Duodenal mucosa (tissue), 2 donors: ENCODE results near the gene TTC7B.

Experiments used
- H3K27ac ChIP-seq: one replicate; pipeline ENCODE4 v1.7.0; 2013; ENCODE audit warnings: low read depth, low read length
- H3K27me3 ChIP-seq, 2 donors: one replicate each; pipeline ENCODE4 v1.7.0; 2013; ENCODE audit warnings: low read length in 2 of 2, control low read depth in 1 of 2; ENCODE audit not compliant: insufficient read depth in 2 of 2, control insufficient read depth in 1 of 2
- H3K36me3 ChIP-seq, 2 donors: one replicate each; pipeline ENCODE4 v1.7.0; 2013; ENCODE audit warnings: low read length in 2 of 2, control low read depth in 1 of 2; ENCODE audit not compliant: insufficient read depth in 2 of 2, control insufficient read depth in 1 of 2
- H3K4me1 ChIP-seq, 2 donors: one replicate each; pipeline ENCODE4 v1.7.0; 2013; ENCODE audit warnings: low read length in 2 of 2, control low read depth in 1 of 2; ENCODE audit not compliant: insufficient read depth in 2 of 2, control insufficient read depth in 1 of 2
- H3K4me3 ChIP-seq, 2 donors: one replicate each; pipeline ENCODE4 v1.7.0; 2013; ENCODE audit warnings: low read length in 2 of 2, low read depth in 1 of 2
- H3K9ac ChIP-seq, 2 donors: one replicate each; pipeline ENCODE4 v1.7.0; 2013; ENCODE audit warnings: low read length in 2 of 2, low read depth in 1 of 2
- H3K9me3 ChIP-seq, 2 donors: one replicate each; pipeline ENCODE4 v1.7.0; 2013; ENCODE audit warnings: low read length in 2 of 2, control low read depth in 1 of 2; ENCODE audit not compliant: control insufficient read depth in 1 of 2

The TTC7B gene

GRCh38 chr14:90671382-90672234 lies 144.6 kb downstream of the TTC7B start:
- H3K4me3 ChIP-seq = no peak overlapping the region
- no peak overlapping the region for H3K9ac ChIP-seq
- H3K27me3 ChIP-seq = no peaks in the 10 kb centered on the region
- H3K27ac ChIP-seq = no peak overlapping the region
- no peaks in the 10 kb centered on the region for H3K9me3 ChIP-seq
- no peaks in the 10 kb centered on the region for H3K4me1 ChIP-seq
- peaks cover 0 to 3% of the 10 kb centered on the region in 2 donors for H3K36me3 ChIP-seq

GRCh38 chr14:90669731-90670130 lies 146.5 kb downstream of the TTC7B start:
- Histone ChIP-seq H3K4me3 (no peak overlapping the region), H3K9ac (no peak overlapping the region), H3K4me1 (no peaks in the 10 kb centered on the region), H3K27me3 (no peaks in the 10 kb centered on the region), H3K36me3 (peaks cover 0 to 3% of the 10 kb centered on the region in 2 donors), H3K9me3 (no peaks in the 10 kb centered on the region), H3K27ac (no peak overlapping the region)

GRCh38 chr14:90666571-90666970 lies 149.7 kb downstream of the TTC7B start:
- H3K9ac ChIP-seq = no peak overlapping the region
- H3K36me3 ChIP-seq = no peaks in the 10 kb centered on the region
- H3K27ac ChIP-seq = no peak overlapping the region
- H3K9me3 ChIP-seq = no peaks in the 10 kb centered on the region
- H3K4me1 ChIP-seq = peaks cover 7 to 9% of the 10 kb centered on the region in 2 donors
- H3K27me3 ChIP-seq = no peaks in the 10 kb centered on the region
- H3K4me3 ChIP-seq = no peak overlapping the region

GRCh38 chr14:90665321-90666000 lies 150.8 kb downstream of the TTC7B start:
- Histone ChIP-seq H3K9ac (no peak overlapping the region), H3K4me1 (peaks cover 10 to 14% of the 10 kb centered on the region in 2 donors), H3K27ac (no peak overlapping the region), H3K27me3 (no peaks in the 10 kb centered on the region), H3K36me3 (no peaks in the 10 kb centered on the region), H3K9me3 (no peaks in the 10 kb centered on the region), H3K4me3 (no peak overlapping the region)

GRCh38 chr14:90664911-90665310 lies 151.3 kb downstream of the TTC7B start:
- H3K27ac ChIP-seq = no peak overlapping the region
- no peaks in the 10 kb centered on the region for H3K9me3 ChIP-seq
- no peak overlapping the region for H3K4me3 ChIP-seq
- H3K4me1 ChIP-seq = peaks cover 10 to 16% of the 10 kb centered on the region in 2 donors
- H3K36me3 ChIP-seq = no peaks in the 10 kb centered on the region
- H3K27me3 ChIP-seq = no peaks in the 10 kb centered on the region
- H3K9ac ChIP-seq = no peak overlapping the region

- no peaks in the 10 kb centered on the region for H3K36me3 ChIP-seq
- no peak overlapping the region for H3K4me3 ChIP-seq
- H3K27me3 ChIP-seq = no peaks in the 10 kb centered on the region
- no peak overlapping the region for H3K27ac ChIP-seq
- no peak overlapping the region for H3K9ac ChIP-seq
- H3K9me3 ChIP-seq = no peaks in the 10 kb centered on the region
- H3K4me1 ChIP-seq = peaks cover 10 to 16% of the 10 kb centered on the region in 2 donors
Measured at GRCh38 chr14:90663680-90664079, 152.6 kb downstream of the TTC7B start.

- peaks cover 10 to 16% of the 10 kb centered on the region in 2 donors for H3K4me1 ChIP-seq
Measured at GRCh38 chr14:90663140-90663539, 153.1 kb downstream of the TTC7B start.

GRCh38 chr14:90661866-90662265 lies 154.4 kb downstream of the TTC7B start:
- Histone ChIP-seq H3K36me3 (no peaks in the 10 kb centered on the region), H3K4me3 (peak overlapping the region; percentile 40 to 76), H3K9ac (peak overlapping the region in 1 of 2 donors; percentile 27), H3K27ac (no peak overlapping the region), H3K27me3 (no peaks in the 10 kb centered on the region), H3K4me1 (peaks cover 10 to 16% of the 10 kb centered on the region in 2 donors), H3K9me3 (no peaks in the 10 kb centered on the region)

More at GRCh38 chr14:90663140-90663539, 153.1 kb downstream of the TTC7B start:
- Histone ChIP-seq H3K27me3 (no peaks in the 10 kb centered on the region), H3K4me3 (no peak overlapping the region), H3K27ac (no peak overlapping the region), H3K9me3 (no peaks in the 10 kb centered on the region), H3K9ac (no peak overlapping the region), H3K36me3 (no peaks in the 10 kb centered on the region)

GRCh38 chr14:90660865-90661570 lies 155.2 kb downstream of the TTC7B start:
- Histone ChIP-seq H3K36me3 (no peaks in the 10 kb centered on the region), H3K4me1 (peaks cover 10 to 16% of the 10 kb centered on the region in 2 donors), H3K27ac (no peak overlapping the region), H3K9ac (peak overlapping the region; percentile 27 to 61), H3K4me3 (peak overlapping the region; percentile 40 to 76), H3K9me3 (no peaks in the 10 kb centered on the region), H3K27me3 (no peaks in the 10 kb centered on the region)

- H3K4me3 ChIP-seq = no peak overlapping the region
- peaks cover 10 to 16% of the 10 kb centered on the region in 2 donors for H3K4me1 ChIP-seq
- no peak overlapping the region for H3K27ac ChIP-seq
- no peaks in the 10 kb centered on the region for H3K9me3 ChIP-seq
- H3K36me3 ChIP-seq = no peaks in the 10 kb centered on the region
- no peak overlapping the region for H3K9ac ChIP-seq
- H3K27me3 ChIP-seq = no peaks in the 10 kb centered on the region
Measured at GRCh38 chr14:90659156-90659555, 157.1 kb downstream of the TTC7B start.
